Ishikawa (cell line): ENCODE data around the gene DGKG.

Experiments used
- CEBPB ChIP-seq: IDR thresholded peaks from 2 replicates; pipeline ENCODE4 v1.6.1; 2012
- CREB1 ChIP-seq: IDR thresholded peaks from 2 replicates; pipeline ENCODE4 v1.6.1; 2012; ENCODE audit warnings: low read depth
- EGR1 ChIP-seq: IDR thresholded peaks from 2 replicates; pipeline ENCODE4 v1.6.1; 2012
- EP300 ChIP-seq: IDR thresholded peaks from 2 replicates; pipeline ENCODE4 v1.6.1; 2012; ENCODE audit warnings: borderline replicate concordance
- FOXM1 ChIP-seq: IDR thresholded peaks from 2 replicates; pipeline ENCODE4 v1.6.1; 2012; ENCODE audit warnings: low read depth, borderline replicate concordance
- NFIC ChIP-seq: IDR thresholded peaks from 2 replicates; pipeline ENCODE4 v1.6.1; 2012
- RAD21 ChIP-seq: IDR thresholded peaks from 2 replicates; pipeline ENCODE4 v1.6.1; 2012; ENCODE audit warnings: low read depth
- TAF1 ChIP-seq: IDR thresholded peaks from 2 replicates; pipeline ENCODE4 v1.6.1; 2012; ENCODE audit warnings: low read depth, mild to moderate bottlenecking
- TCF12 ChIP-seq: IDR thresholded peaks from 2 replicates; pipeline ENCODE4 v1.6.1; 2012; ENCODE audit warnings: low read depth
- TEAD4 ChIP-seq: IDR thresholded peaks from 2 replicates; pipeline ENCODE4 v1.6.1; 2012
- YY1 ChIP-seq: IDR thresholded peaks from 2 replicates; pipeline ENCODE4 v1.6.1; 2012; ENCODE audit warnings: low read depth
- ZBTB7A ChIP-seq: IDR thresholded peaks from 2 replicates; pipeline ENCODE4 v1.6.1; 2012; ENCODE audit warnings: low read depth
- TF ChIP-seq, protein P1 (sequence below): IDR thresholded peaks from 2 replicates; pipeline ENCODE4 v1.6.1; 2012; ENCODE audit warnings: low read depth, mild to moderate bottlenecking
- TF ChIP-seq, protein P2 (sequence below): IDR thresholded peaks from 2 replicates; pipeline ENCODE4 v1.6.1; 2012
- TF ChIP-seq, protein P3 (sequence below): IDR thresholded peaks from 2 replicates; pipeline ENCODE4 v1.6.1; 2012

Gene DGKG

DNA sequence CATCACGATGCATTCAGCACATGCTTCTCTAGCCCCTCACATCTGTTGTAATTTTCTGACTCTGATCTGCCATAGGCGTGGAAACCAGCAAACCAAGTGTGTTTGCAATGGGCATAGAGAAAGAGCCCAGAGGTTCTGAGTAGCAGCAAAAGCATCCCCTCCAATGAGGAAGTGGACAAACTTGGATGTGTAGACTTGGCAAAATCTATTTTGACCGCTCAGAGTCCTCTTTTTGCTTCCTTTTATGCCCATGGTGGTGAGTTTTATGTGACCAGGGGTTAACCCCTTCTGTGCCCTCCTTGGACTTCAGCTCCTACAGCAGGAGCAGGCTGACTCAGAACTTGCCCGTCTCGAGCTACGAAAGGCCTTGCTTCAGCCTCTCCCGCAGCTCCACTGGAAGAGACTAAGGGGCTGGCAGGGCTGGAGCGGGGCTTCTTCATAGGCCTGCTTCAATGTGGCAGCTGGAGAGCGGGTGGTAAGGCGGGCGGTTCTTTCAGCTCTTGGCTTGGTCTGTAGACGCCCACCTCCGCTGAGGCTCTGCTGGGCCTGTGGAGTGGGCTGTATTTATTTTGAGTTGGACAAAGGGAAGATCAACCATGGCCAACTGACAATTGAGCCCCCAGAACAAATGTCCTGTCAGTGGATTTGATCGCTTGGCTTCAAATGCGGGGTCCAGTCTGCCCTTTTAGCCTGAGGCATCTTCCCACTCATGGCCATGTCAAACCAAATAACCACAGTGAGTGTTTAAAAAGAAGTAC is 246.6 kb downstream of the DGKG start:
- TF ChIP-seq NFIC (no peak), TEAD4 (no peak), FOXM1 (no peak), RAD21 (no peak), CEBPB (no peak), CREB1 (no peak), EGR1 (no peak), TCF12 (no peak), YY1 (no peak), TAF1 (no peak), EP300 (no peak), ZBTB7A (no peak)
- TF ChIP-seq, protein P1, sequence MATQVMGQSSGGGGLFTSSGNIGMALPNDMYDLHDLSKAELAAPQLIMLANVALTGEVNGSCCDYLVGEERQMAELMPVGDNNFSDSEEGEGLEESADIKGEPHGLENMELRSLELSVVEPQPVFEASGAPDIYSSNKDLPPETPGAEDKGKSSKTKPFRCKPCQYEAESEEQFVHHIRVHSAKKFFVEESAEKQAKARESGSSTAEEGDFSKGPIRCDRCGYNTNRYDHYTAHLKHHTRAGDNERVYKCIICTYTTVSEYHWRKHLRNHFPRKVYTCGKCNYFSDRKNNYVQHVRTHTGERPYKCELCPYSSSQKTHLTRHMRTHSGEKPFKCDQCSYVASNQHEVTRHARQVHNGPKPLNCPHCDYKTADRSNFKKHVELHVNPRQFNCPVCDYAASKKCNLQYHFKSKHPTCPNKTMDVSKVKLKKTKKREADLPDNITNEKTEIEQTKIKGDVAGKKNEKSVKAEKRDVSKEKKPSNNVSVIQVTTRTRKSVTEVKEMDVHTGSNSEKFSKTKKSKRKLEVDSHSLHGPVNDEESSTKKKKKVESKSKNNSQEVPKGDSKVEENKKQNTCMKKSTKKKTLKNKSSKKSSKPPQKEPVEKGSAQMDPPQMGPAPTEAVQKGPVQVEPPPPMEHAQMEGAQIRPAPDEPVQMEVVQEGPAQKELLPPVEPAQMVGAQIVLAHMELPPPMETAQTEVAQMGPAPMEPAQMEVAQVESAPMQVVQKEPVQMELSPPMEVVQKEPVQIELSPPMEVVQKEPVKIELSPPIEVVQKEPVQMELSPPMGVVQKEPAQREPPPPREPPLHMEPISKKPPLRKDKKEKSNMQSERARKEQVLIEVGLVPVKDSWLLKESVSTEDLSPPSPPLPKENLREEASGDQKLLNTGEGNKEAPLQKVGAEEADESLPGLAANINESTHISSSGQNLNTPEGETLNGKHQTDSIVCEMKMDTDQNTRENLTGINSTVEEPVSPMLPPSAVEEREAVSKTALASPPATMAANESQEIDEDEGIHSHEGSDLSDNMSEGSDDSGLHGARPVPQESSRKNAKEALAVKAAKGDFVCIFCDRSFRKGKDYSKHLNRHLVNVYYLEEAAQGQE = no peak
- TF ChIP-seq, protein P2, sequence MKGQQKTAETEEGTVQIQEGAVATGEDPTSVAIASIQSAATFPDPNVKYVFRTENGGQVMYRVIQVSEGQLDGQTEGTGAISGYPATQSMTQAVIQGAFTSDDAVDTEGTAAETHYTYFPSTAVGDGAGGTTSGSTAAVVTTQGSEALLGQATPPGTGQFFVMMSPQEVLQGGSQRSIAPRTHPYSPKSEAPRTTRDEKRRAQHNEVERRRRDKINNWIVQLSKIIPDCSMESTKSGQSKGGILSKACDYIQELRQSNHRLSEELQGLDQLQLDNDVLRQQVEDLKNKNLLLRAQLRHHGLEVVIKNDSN = no peak
- TF ChIP-seq, protein P3, sequence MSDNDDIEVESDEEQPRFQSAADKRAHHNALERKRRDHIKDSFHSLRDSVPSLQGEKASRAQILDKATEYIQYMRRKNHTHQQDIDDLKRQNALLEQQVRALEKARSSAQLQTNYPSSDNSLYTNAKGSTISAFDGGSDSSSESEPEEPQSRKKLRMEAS = no peak

DNA sequence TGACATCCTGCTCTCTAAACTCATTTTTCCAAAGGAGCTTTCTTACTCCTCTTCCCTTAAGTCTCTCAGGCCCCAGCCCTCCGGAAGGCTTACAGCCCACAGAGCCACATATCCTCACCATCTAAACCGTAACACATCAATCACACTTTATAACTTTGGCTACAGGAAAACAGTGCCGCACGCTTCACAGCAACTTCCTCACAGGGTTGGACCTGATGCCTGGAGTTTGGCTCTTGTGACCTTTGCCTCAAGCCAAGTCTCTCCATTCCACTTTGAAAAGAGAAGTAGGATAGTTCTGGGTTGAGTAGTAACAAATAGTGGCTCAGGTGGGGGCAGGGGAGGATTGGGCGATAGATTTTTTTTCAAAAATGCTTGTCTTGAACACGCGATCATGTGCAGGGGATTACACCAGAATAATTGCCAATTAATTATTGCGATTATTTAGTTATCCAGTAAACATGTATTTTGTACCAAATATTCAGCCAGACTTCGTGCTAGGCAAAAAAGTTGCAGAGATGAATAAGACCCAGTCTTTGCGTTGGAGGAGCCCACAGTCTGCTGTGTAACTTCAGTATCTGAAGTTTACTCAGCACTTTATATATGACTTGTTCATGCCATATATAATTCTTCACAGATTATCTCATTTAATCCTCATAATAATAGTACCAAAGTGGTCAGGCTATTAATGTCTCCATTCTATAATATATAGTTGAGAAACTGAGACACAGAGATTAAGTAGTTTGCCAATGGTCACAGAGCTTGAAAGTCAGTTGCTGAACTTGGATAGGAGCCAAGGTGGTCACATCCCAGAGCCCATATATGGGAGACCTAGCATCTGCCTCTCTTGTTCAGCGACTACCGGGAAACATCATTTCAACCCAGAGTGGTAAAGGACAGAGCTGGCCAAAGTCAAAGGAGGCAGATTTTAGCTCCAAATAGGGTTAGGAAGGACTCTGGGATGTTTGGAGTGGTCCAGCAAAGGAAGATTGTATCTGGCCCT is 250.8 kb downstream of the DGKG start:
- TF ChIP-seq CREB1 (no peak), RAD21 (no peak), TEAD4 (no peak), FOXM1 (no peak), EGR1 (no peak), NFIC (no peak), CEBPB (no peak), EP300 (no peak), TCF12 (no peak), TAF1 (no peak), YY1 (no peak), ZBTB7A (no peak)
- TF ChIP-seq, protein P1 = no peak
- TF ChIP-seq, protein P3 = no peak
- TF ChIP-seq, protein P2 = no peak

DNA sequence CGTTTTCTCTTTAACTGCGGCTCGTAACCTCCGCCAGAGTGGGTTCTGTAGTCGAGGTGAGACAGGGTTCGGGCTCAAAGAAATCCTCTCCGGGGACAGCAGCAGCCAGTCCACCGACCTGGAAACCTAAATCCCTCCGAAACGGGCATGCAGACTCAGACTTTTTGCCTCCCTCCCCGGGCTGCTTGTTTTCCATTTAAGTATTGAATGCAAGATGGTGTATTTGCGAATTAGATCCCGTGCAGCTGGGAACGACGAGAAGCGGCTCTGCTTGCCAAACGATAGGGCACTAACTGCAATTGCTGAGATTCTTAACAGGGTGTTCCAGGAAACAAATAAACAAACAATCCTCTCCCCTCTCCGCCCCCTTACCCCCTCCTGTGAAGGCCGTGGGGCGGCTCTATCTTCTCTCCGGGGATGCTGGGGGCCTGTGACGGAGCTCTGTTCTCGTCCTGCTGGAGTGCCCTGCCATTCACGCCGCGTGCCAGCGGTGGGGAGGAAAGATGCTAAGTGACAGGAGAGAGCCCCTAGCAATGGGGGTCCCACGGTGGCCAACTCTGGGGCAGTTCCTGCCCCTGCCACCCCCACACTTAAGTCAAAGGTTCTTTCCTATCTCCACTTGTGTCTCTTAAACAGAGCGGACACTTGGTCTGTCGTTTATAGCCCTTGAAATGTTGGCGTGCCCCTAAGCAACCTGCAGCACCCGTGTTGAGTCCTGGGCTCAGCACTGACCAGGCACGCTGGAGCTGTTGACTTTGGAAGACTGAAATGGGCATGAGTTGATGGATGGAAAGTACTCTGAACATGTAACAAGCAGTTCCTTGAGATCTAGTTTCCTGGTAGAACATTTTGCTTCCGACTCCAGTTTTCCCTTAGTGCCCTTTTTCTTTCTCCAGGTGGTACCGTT is 251.9 kb downstream of the DGKG start:
- 0 out of 2 replicates have a peak, but pooled peaks have one; percentile 33 for TF ChIP-seq EP300
- 0 out of 2 replicates have a peak, but pooled peaks have one; percentile 20 for TF ChIP-seq FOXM1
- TF ChIP-seq NFIC = no peak
